GM19193 (cell line): ENCODE results near the gene REPIN1.

ENCODE experiments used
- POLR2A ChIP-seq: IDR thresholded peaks from 4 replicates; pipeline ENCODE4 v1.6.1; 2011; ENCODE audit not compliant: insufficient read depth, insufficient read length; ENCODE audit errors: extremely low read depth

REPIN1 gene

GRCh38 chr7:150345012-150345411 is 23.6 kb upstream of the REPIN1 start:
- TF ChIP-seq POLR2A, result no peak

GRCh38 chr7:150346922-150347321 is 21.7 kb upstream of the REPIN1 start:
- no peak for TF ChIP-seq POLR2A

DNA sequence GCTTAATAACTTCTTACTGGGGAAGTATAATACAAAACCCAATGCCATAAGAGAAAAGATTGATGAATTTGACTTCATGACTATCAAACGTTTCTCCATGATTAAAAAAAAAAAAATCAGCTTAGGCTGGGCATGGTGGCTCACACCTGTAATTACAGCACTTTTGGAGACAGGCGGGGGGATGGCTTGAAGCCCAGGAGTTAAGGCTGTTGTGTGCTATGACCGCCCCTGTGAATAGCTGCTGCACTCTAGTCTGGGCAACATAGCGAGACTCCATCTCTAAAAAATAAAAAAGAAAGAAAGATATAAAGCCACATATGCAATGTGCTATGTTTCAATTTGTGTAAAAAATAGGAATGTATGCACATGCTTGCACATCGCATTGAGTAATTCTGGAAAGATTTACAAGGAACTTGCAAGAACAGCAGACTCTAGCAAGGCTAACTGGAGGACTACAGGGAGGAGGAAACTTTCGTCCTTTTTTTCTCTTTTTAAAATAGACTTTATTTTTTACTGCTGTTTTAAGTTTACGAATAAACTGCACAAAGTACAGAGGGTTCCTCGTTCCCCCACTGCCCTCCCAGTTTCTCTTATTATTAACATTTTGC is 16.9 kb upstream of the REPIN1 start:
- no peak for TF ChIP-seq POLR2A

GRCh38 chr7:150355666-150356059 is 13.0 kb upstream of the REPIN1 start:
- TF ChIP-seq POLR2A, result no peak

GRCh38 chr7:150356265-150356897 is 12.2 kb upstream of the REPIN1 start:
- no peak for TF ChIP-seq POLR2A

DNA sequence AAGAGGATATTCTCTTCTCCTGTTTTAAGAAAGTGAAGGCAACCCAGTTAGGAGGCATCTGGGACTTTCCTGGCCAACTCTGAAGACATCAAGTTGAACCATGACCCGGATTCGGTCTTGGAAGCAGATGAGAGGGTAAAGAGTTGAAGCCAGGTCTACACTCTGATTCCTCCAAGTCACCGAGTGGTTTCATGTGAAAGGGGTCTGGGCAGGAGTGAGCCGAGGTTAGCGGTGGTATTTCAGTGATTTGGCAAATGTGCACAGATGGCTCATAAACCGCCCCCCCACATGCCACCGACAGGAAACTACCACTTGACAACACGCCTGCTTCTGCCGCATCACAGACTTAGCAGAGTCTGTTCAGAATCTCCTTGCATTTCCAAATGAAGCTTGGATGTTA is 11.4 kb upstream of the REPIN1 start:
- no peak for TF ChIP-seq POLR2A

- no peak for TF ChIP-seq POLR2A
These were observed 10.7 kb upstream of the REPIN1 start for GRCh38 chr7:150357771-150358427.

GRCh38 chr7:150358433-150358832 is 10.2 kb upstream of the REPIN1 start:
- TF ChIP-seq POLR2A, result no peak

DNA sequence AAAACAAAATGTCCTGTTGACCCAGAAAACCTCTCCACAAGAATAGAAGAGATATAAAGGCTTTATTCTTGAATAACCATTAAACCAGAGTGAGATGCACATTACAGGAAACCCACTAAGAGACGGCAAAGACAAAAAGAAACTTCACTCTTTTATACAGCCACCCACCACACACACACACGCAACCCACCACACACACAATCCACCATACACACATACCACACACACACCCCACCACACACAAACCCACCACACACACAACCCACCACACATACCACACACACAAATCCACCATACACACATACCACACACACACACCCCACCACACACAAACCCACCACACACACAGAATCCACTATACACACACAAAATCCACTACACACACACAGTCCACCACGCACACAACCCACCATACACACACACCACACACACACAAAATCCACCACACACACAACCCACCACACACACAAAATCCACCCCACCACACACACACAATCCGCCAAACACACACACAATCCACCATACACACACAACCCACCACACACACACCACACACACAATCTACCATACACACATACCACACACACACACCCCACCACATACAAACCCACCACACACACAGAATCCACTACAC is 9.5 kb upstream of the REPIN1 start:
- no peak for TF ChIP-seq POLR2A

- no peak for TF ChIP-seq POLR2A
These were observed 8.8 kb upstream of the REPIN1 start for GRCh38 chr7:150359622-150360362.

DNA sequence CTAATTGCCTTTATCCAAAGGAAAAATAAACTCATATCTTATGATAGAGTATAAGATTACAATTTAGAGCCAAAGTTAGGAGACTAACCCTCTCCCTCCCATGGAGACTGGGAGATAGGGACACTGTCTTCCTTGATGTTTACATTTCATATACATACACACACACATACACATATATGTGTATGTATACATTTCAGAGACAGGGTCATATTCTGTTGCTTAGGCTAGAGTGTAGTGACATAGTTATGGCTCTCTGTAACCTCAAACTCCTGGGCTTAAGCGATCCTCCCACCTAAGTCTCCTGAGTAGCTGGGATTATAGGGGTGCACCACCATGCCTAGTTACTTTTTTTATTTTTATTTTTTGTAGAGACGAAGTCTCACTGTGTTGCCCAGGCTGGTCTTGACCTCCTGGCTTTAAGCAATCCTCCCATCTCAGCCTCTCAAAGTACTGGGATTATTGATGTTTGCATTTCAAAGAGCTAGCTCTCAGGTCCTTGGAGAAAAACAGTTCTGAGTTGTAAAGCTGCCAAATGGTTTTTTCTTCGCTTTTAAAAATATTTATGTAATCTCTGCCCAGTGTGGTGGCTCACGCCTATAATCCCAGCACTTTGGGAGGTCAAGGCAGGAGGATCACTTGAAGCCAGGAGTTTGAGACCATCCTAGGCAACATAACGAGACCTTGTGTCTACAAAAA is 8.1 kb upstream of the REPIN1 start:
- TF ChIP-seq POLR2A, result no peak

- no peak for TF ChIP-seq POLR2A
These were observed 7.2 kb upstream of the REPIN1 start for GRCh38 chr7:150361402-150361801.

DNA sequence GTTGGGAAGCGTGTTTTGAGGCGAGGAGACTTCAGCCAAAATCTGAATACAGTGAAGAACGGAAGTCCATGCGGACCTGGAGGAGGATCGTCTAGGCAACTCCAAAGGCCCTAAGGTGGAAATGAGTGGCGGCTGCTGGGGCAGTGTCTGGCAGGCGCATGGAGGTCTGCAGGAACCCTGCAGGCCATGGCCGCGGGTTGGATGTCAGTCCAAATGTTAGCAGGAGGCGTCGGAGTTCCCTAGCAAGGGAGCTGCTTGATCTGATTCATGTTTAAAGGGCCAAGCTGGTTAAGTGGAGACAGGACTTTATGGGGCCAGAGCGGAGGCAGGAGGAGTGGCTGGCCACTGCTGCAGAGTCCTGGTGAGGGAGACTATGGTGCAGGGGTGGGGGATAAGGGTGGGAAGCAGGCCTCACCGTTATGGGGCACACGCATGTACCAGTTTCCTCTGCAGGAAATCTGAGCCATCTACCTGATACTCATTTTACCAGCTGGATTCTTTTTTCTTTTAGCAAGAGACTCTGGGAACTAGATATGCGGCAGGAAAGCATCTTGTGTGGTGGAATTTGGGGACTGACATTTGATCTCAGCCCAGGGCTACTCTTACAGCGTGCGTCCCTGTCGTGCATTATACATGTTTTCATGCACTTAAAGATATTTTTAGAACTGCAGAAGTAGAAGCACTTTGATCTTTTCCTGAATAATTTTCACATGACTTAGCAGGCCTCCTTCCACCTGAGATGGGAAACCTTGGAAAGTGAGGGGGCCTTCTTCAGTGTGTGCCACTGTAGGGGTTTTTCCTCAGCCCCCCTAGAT is 6.6 kb upstream of the REPIN1 start:
- no peak for TF ChIP-seq POLR2A

DNA sequence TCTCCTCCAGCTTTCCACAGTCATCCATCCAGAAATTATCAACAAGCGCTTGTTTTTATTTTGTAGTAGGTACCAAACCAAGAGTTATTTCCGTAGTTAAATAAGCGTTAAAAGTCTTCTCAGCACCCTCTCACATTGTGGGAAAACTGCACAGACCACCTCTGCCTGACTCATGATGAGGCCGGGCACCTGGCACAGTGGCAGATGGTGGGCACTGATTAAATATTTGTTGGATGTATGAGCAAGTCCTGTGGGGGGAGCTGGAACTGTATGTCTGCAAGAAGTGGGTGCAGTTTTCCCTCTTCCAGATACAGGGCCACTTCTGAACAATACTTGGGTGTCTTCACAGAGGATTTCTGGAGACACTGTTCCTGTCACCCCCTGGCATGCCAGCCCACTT is 5.3 kb upstream of the REPIN1 start:
- no peak for TF ChIP-seq POLR2A
